ENCODE data around the gene ATP5F1B. TPM values are rescaled to one million over a fixed set of nuclear protein-coding genes. Genes with fewer than 3 reads are reported as not detected.

Gene ATP5F1B
- total RNA-seq, 4 donors from 2014 or later: 315 to 472 (median 432) TPM

DNA sequence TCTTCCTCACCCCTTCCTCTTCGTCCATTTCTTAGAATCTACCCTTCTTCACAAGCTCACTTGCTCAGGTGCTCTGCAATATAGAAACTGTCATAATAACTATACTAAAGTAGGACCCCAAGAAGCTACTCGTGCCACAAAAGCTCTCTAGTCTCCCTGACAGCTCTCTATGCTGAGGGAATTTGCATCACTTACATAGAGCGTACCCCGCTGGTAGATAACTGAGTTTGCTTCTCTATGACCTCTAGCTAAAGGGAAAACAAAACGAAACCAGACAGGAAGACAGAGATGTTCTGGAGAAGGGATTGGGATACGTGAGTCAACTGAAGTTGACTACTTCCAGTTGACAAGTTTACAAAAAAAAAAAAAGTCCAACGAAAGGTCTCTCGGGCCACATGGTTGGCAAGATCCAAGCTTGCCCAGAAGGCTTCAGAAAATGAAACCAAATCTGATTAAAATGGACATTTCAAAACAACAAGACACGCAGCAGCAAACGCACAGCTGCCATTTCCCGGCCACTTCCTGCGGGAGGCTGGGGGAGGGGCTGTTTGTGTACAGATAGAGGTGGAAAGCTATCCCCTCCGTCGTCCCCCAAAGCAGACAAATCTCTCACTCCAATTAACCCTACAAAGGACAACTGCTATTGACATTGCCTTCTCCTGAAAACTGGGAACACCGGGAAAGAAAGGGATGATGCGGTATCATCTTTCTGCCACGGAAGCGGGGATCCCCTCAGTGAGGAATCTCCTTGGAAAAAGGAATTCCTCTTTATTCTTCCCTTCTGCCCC is 16.9 kb downstream of the ATP5F1B start:
- Histone ChIP-seq H3K4me3 (peak overlapping the region; percentile 83 to 86), H3K36me3 (peaks cover 0 to 15% of the 10 kb centered on the region in 2 donors), H3K27ac (peak overlapping the region; percentile 77 to 96 (median 91)), H3K27me3 (no peaks in the 10 kb centered on the region), H3K4me1 (peaks cover 9 to 87% (median 61%) of the 10 kb centered on the region in 3 donors), H3K9me3 (no peaks in the 10 kb centered on the region)
- 0 to 2% methylated on average over 10 to 17 of the region's 18 CpGs for WGBS, 2 donors (ENCODE audit: low coverage in 1 of 2)
- ATAC-seq: peak; percentile 26
- TF ChIP-seq POLR2A (IDR thresholded peaks at IDR 0.05) (no peak), POLR2AphosphoS5 (IDR thresholded peaks at IDR 0.05) (peak; percentile 59), EP300 (IDR thresholded peaks at IDR 0.05) (no peak)
- TF ChIP-seq, protein P1, sequence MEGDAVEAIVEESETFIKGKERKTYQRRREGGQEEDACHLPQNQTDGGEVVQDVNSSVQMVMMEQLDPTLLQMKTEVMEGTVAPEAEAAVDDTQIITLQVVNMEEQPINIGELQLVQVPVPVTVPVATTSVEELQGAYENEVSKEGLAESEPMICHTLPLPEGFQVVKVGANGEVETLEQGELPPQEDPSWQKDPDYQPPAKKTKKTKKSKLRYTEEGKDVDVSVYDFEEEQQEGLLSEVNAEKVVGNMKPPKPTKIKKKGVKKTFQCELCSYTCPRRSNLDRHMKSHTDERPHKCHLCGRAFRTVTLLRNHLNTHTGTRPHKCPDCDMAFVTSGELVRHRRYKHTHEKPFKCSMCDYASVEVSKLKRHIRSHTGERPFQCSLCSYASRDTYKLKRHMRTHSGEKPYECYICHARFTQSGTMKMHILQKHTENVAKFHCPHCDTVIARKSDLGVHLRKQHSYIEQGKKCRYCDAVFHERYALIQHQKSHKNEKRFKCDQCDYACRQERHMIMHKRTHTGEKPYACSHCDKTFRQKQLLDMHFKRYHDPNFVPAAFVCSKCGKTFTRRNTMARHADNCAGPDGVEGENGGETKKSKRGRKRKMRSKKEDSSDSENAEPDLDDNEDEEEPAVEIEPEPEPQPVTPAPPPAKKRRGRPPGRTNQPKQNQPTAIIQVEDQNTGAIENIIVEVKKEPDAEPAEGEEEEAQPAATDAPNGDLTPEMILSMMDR (IDR thresholded peaks at IDR 0.05): no peak

- H3K36me3 ChIP-seq: peaks cover 0 to 24% of the 10 kb centered on the region in 2 donors
- no peaks in the 10 kb centered on the region for H3K9me3 ChIP-seq
- no peak overlapping the region for H3K4me3 ChIP-seq
- H3K27me3 ChIP-seq: no peaks in the 10 kb centered on the region
- no peak overlapping the region for H3K27ac ChIP-seq
- no peak for ATAC-seq
- TF ChIP-seq EP300 (IDR thresholded peaks at IDR 0.05): no peak
- no peak for TF ChIP-seq POLR2A (IDR thresholded peaks at IDR 0.05)
- TF ChIP-seq, protein P1 (IDR thresholded peaks at IDR 0.05): no peak
- no peak for TF ChIP-seq POLR2AphosphoS5 (IDR thresholded peaks at IDR 0.05)
- H3K4me1 ChIP-seq: peaks cover 0 to 85% (median 50%) of the 10 kb centered on the region in 3 donors
Measured at GRCh38 chr12:56626701-56627100, 19.1 kb downstream of the ATP5F1B start.

- no peak for ATAC-seq
- Histone ChIP-seq H3K4me3 (no peak overlapping the region), H3K27ac (no peak overlapping the region), H3K4me1 (peaks cover 0 to 85% (median 32%) of the 10 kb centered on the region in 3 donors), H3K36me3 (peaks cover 0 to 51% of the 10 kb centered on the region in 2 donors), H3K9me3 (no peaks in the 10 kb centered on the region), H3K27me3 (no peaks in the 10 kb centered on the region)
- WGBS, 2 donors (ENCODE audit: low coverage in 1 of 2): 57 to 100% methylated on average over 1 of the region's 1 CpG
- no peak for TF ChIP-seq POLR2A (IDR thresholded peaks at IDR 0.05)
- TF ChIP-seq POLR2AphosphoS5 (IDR thresholded peaks at IDR 0.05): no peak
- TF ChIP-seq EP300 (IDR thresholded peaks at IDR 0.05): no peak
- TF ChIP-seq, protein P1 (IDR thresholded peaks at IDR 0.05): no peak
Measured at GRCh38 chr12:56622535-56622934, 23.2 kb downstream of the ATP5F1B start.

- no peak overlapping the region for H3K4me3 ChIP-seq
- H3K9me3 ChIP-seq: no peaks in the 10 kb centered on the region
- TF ChIP-seq, protein P1 (IDR thresholded peaks at IDR 0.05): no peak
- TF ChIP-seq EP300 (IDR thresholded peaks at IDR 0.05) (no peak), POLR2AphosphoS5 (IDR thresholded peaks at IDR 0.05) (no peak), POLR2A (IDR thresholded peaks at IDR 0.05) (no peak)
- no peak overlapping the region for H3K27ac ChIP-seq
- H3K36me3 ChIP-seq: peaks cover 9 to 85% of the 10 kb centered on the region in 2 donors
- no peak for ATAC-seq
- no peaks in the 10 kb centered on the region for H3K27me3 ChIP-seq
- peaks cover 0 to 48% (median 2%) of the 10 kb centered on the region in 3 donors for H3K4me1 ChIP-seq
Measured at GRCh38 chr12:56616925-56617324, 28.9 kb downstream of the ATP5F1B start.

DNA sequence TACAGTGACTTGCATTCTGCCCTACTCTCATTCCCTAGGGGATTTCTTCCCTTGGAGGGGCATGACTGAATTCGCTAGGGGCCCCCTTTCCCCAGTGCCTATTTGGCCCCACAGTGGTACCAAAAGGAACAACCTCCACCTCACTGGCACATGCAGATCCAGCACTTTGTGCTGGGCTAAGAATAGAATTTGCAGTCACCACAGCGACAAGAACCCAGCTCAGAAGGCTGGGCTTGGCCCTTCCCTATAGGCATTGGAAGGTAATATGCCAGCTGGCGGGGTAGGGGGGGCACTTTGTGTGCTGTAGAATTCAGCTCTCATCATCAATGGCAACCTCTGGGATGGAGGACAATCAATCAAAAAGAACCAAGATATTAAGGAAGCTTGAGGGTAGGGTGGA is 29.5 kb downstream of the ATP5F1B start:
- no CpG with 5 or more reads among the region's 3 CpGs for WGBS, 2 donors (ENCODE audit: low coverage in 1 of 2)
- no peak overlapping the region for H3K4me3 ChIP-seq
- peaks cover 10 to 87% of the 10 kb centered on the region in 2 donors for H3K36me3 ChIP-seq
- H3K9me3 ChIP-seq: no peaks in the 10 kb centered on the region
- ATAC-seq: no peak
- peaks cover 0 to 41% (median 2%) of the 10 kb centered on the region in 3 donors for H3K4me1 ChIP-seq
- H3K27me3 ChIP-seq: no peaks in the 10 kb centered on the region
- TF ChIP-seq POLR2AphosphoS5 (IDR thresholded peaks at IDR 0.05): no peak
- no peak for TF ChIP-seq POLR2A (IDR thresholded peaks at IDR 0.05)
- TF ChIP-seq, protein P1 (IDR thresholded peaks at IDR 0.05): no peak
- TF ChIP-seq EP300 (IDR thresholded peaks at IDR 0.05): no peak
- no peak overlapping the region for H3K27ac ChIP-seq

All from gastroesophageal sphincter (tissue), 4 donors.